ENCODE measurements around the gene AFF2.

The AFF2 gene

GRCh38 chrX:148537556-148538182, 37.3 kb downstream of the AFF2 start:
- no peak for DNase-seq

- DNase-seq, result no peak
Observed at GRCh38 chrX:148538582-148538981, 38.2 kb downstream of the AFF2 start.

- DNase-seq, result no peak
Observed at GRCh38 chrX:148540114-148540513, 39.7 kb downstream of the AFF2 start.

- DNase-seq, result no peak
Observed at GRCh38 chrX:148540671-148541583, 40.5 kb downstream of the AFF2 start.

- DNase-seq, result no peak
Observed at GRCh38 chrX:148541584-148541940, 41.1 kb downstream of the AFF2 start.

- DNase-seq, result no peak
Observed at GRCh38 chrX:148542481-148543255, 42.3 kb downstream of the AFF2 start.

GRCh38 chrX:148552775-148553174, 52.4 kb downstream of the AFF2 start:
- DNase-seq, result no peak

- DNase-seq, result no peak
Observed at GRCh38 chrX:148555101-148555500, 54.7 kb downstream of the AFF2 start.

GRCh38 chrX:148555571-148556243, 55.3 kb downstream of the AFF2 start:
- no peak for DNase-seq

- DNase-seq, result no peak
Observed at GRCh38 chrX:148556498-148556897, 56.1 kb downstream of the AFF2 start.

GRCh38 chrX:148562846-148563245, 62.4 kb downstream of the AFF2 start:
- no peak for DNase-seq

GRCh38 chrX:148567229-148567628, 66.8 kb downstream of the AFF2 start:
- DNase-seq, result no peak

GRCh38 chrX:148567779-148568178, 67.4 kb downstream of the AFF2 start:
- no peak for DNase-seq

- no peak for DNase-seq
Observed at GRCh38 chrX:148568763-148569162, 68.3 kb downstream of the AFF2 start.

GRCh38 chrX:148572337-148572736, 71.9 kb downstream of the AFF2 start:
- DNase-seq, result no peak

GRCh38 chrX:148573119-148573518, 72.7 kb downstream of the AFF2 start:
- no peak for DNase-seq

- DNase-seq, result no peak
Observed at GRCh38 chrX:148574237-148574973, 74.0 kb downstream of the AFF2 start.

- DNase-seq, result no peak
Observed at GRCh38 chrX:148576396-148576795, 76.0 kb downstream of the AFF2 start.

GRCh38 chrX:148577741-148578140, 77.3 kb downstream of the AFF2 start:
- DNase-seq, result no peak

- no peak for DNase-seq
Observed at GRCh38 chrX:148580016-148580415, 79.6 kb downstream of the AFF2 start.

- no peak for DNase-seq
Observed at GRCh38 chrX:148582353-148582752, 81.9 kb downstream of the AFF2 start.

- no peak for DNase-seq
Observed at GRCh38 chrX:148588649-148589310, 88.4 kb downstream of the AFF2 start.

All from stimulated activated naive CD4-positive, alpha-beta T cell (primary cell).